ENCODE data around the gene ZNF346. TPM values are rescaled to one million over a fixed set of nuclear protein-coding genes. Genes with fewer than 3 reads are reported as not detected.

Gene ZNF346
- total and polyA plus RNA-seq, 10 donors: 5.9 to 36.3 (median 25.6) TPM

- TF ChIP-seq, protein P1, sequence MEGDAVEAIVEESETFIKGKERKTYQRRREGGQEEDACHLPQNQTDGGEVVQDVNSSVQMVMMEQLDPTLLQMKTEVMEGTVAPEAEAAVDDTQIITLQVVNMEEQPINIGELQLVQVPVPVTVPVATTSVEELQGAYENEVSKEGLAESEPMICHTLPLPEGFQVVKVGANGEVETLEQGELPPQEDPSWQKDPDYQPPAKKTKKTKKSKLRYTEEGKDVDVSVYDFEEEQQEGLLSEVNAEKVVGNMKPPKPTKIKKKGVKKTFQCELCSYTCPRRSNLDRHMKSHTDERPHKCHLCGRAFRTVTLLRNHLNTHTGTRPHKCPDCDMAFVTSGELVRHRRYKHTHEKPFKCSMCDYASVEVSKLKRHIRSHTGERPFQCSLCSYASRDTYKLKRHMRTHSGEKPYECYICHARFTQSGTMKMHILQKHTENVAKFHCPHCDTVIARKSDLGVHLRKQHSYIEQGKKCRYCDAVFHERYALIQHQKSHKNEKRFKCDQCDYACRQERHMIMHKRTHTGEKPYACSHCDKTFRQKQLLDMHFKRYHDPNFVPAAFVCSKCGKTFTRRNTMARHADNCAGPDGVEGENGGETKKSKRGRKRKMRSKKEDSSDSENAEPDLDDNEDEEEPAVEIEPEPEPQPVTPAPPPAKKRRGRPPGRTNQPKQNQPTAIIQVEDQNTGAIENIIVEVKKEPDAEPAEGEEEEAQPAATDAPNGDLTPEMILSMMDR (IDR thresholded peaks at IDR 0.05 in 8 of 11, conservative IDR thresholded peaks at IDR 0.05 in 3 of 11): no peak
- TF ChIP-seq POLR2A (IDR thresholded peaks at IDR 0.05): no peak
- TF ChIP-seq POLR2AphosphoS5 (IDR thresholded peaks at IDR 0.05): no peak
- Histone ChIP-seq H3K4me3 (no peak overlapping the region), H3K36me3 (no peaks in the 10 kb centered on the region), H3K9me3 (no peaks in the 10 kb centered on the region), H3K27me3 (replicated peaks in 1 of 7) (peaks cover 0 to 41% (median 0%) of the 10 kb centered on the region in 7 donors), H3K4me1 (peaks cover 0 to 34% (median 12%) of the 10 kb centered on the region in 6 donors), H3K27ac (no peak overlapping the region)
- 51 to 70% (median 65%) methylated on average over 4 of the region's 4 CpGs for WGBS, 5 donors
- DNase-seq: no peak
- intact Hi-C loops (cut with DNase I; ENCODE audit: low total_unique reads): no loop called here
Observed at GRCh38 chr5:177084175-177084574, 61.7 kb downstream of the ZNF346 start.

GRCh38 chr5:177085985-177086653 lies 63.6 kb downstream of the ZNF346 start:
- peak overlapping the region in 3 of 8 donors; percentile 33 to 42 (median 39) for H3K27ac ChIP-seq
- no peak for DNase-seq
- no peaks in the 10 kb centered on the region for H3K36me3 ChIP-seq
- H3K27me3 ChIP-seq (replicated peaks in 1 of 7): peaks cover 0 to 41% (median 0%) of the 10 kb centered on the region in 7 donors
- WGBS, 5 donors: 49 to 63% (median 58%) methylated on average over 12 to 13 of the region's 13 CpGs
- H3K4me1 ChIP-seq: peaks cover 0 to 50% (median 12%) of the 10 kb centered on the region in 6 donors
- intact Hi-C loops (cut with DNase I; ENCODE audit: low total_unique reads): no loop called here
- TF ChIP-seq POLR2A (IDR thresholded peaks at IDR 0.05) (no peak), POLR2AphosphoS5 (IDR thresholded peaks at IDR 0.05) (no peak)
- TF ChIP-seq, protein P1 (IDR thresholded peaks at IDR 0.05 in 8 of 11, conservative IDR thresholded peaks at IDR 0.05 in 3 of 11): no peak
- peak overlapping the region in 3 of 8 donors; percentile 48 to 78 (median 58) for H3K4me3 ChIP-seq
- no peaks in the 10 kb centered on the region for H3K9me3 ChIP-seq

GRCh38 chr5:177086654-177087397 lies 64.3 kb downstream of the ZNF346 start, which contains the start of gene FGFR4:
FGFR4 (plus strand) TSS chr5:177086915; CDS start chr5:177089603, 2,688 bp downstream.
- 0 to 2% (median 1%) methylated on average over 10 to 66 of the region's 68 CpGs for WGBS, 5 donors
- Histone ChIP-seq H3K27me3 (replicated peaks in 1 of 7) (peaks cover 0 to 41% (median 0%) of the 10 kb centered on the region in 7 donors), H3K9me3 (no peaks in the 10 kb centered on the region), H3K27ac (peak within 1 kb of the TSS in 5 of 8 donors; percentile 50 to 71 (median 60)), H3K4me3 (peak within 1 kb of the TSS; percentile 41 to 78 (median 50)), H3K36me3 (peaks cover 0 to 6% (median 0%) of the 10 kb centered on the region in 6 donors), H3K4me1 (peaks cover 0 to 54% (median 14%) of the 10 kb centered on the region in 6 donors)
- DNase-seq: peak; percentile 91
- intact Hi-C loops (cut with DNase I; ENCODE audit: low total_unique reads): no loop called here
- TF ChIP-seq POLR2A (IDR thresholded peaks at IDR 0.05) (no peak), POLR2AphosphoS5 (IDR thresholded peaks at IDR 0.05) (peak; percentile 7 to 69 (median 67))
- TF ChIP-seq, protein P1 (IDR thresholded peaks at IDR 0.05 in 8 of 11, conservative IDR thresholded peaks at IDR 0.05 in 3 of 11): peak; percentile 24 to 83 (median 64)

Data from spleen (tissue), 11 donors.